GM19455 (cell line): ENCODE data around the gene AATK.

Experiments used
- ATAC-seq: cut with Tn5 transposase; IDR thresholded peaks from one replicate; pipeline ENCODE4 v1.9.1; 2021; ENCODE audit not compliant: unreplicated experiment

The AATK gene

DNA sequence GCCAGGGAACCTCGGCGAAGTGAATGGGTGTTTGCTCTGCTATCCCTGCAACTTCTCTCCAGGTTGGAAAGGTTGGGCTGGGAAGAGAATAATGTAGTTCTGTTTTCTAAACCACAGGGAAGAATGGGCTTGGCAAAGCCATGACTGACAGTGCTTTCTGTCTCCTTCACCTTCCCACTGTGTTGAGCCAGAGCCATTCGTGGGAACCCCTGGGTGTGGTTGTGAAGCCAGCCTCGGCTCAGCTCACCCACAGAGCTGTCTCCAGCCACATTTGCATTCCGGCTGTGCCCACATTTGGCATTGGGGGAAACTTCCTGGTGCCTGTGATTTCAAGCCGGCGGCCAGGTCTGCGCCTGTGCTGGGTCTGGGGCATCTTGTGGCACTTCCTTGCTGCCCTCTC lies 91.1 kb downstream of the AATK start:
- ATAC-seq: no peak

DNA sequence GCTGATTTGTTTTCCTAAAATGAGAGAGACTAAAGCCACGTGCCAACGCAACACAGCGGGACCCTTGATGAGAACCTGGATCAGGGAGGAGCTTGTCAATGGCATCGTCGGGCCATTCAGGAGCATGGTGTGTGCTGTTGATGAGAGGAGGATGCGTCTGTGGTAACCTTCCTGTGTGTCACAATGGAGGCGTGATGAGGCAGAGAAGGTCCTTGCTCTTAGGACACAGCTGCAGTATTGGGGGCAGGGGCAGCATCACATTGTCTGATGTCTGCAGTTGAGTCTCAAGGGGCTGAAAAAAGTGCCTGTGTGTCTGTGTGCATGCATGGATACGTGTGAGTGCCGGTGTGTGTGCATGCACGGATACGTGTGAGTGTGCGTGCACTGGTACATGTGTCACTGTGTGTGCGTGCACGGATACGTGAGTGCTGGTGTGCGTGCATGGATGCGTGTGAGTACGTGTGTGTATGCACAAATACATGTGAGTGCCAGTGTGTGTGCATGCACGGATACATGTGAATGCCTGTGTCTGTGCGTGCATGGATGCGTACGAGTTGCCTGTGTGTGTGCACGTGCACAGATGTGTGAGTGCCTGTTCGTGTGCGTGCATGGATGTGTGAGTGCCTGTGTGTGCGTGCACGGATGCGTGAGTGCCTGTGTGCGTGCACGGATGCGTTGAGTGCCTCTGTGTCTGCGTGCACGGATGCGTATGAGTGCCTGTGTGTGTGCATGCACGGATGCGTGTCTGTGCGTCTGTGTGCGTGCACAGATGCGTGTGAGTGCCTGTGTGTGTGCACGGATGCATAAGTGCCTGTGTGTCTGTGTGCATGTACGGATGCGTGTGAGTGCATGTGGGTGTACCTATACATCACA lies 91.8 kb downstream of the AATK start:
- no peak for ATAC-seq

DNA sequence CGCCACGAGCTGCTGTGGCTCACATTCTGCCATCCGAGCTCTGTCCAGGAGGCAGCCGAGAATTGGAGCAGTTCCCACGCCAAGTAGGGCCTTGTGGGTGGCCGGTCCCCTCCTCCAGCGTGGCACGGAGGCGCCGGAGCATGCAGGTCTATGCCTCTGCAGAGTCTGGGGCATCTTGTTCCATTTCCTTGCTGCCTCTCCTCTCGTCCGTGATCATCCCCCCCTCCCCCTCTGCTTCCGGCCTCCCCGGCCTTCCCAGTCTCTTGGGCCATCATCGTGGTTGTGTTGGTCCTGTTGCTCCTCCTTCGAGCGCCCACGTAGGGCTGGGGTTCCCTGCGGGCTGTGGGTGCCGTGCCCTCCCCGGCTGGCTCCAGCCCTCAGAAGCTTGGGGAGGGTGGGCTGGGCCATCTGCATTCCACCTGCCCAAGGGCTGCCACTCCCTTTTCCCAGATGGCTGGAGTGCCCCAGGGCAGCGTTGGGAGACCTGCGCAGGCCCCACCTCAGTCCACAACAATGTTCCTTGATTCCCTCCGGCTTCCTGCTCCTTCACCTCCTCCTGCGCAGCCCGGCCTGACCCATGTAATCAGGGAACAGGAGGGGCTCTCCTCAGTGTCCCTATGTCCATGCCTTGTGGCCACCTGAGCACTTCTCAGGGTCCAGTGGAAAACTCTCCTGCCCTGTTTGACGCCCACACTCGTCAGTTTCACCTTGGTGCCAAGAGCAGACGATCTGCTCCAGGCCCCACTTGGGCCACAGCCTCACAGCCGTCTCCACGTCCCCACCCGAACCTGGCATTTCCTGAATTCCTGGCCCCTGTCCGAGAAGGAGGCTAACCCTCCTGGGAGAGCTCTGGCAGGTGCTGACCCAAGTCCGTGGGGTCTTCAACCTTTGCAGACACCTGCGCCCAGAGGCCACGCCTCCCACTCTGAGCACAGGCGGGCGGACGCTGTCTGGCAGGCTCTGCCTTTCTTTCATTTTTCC lies 94.0 kb downstream of the AATK start:
- no peak for ATAC-seq

DNA sequence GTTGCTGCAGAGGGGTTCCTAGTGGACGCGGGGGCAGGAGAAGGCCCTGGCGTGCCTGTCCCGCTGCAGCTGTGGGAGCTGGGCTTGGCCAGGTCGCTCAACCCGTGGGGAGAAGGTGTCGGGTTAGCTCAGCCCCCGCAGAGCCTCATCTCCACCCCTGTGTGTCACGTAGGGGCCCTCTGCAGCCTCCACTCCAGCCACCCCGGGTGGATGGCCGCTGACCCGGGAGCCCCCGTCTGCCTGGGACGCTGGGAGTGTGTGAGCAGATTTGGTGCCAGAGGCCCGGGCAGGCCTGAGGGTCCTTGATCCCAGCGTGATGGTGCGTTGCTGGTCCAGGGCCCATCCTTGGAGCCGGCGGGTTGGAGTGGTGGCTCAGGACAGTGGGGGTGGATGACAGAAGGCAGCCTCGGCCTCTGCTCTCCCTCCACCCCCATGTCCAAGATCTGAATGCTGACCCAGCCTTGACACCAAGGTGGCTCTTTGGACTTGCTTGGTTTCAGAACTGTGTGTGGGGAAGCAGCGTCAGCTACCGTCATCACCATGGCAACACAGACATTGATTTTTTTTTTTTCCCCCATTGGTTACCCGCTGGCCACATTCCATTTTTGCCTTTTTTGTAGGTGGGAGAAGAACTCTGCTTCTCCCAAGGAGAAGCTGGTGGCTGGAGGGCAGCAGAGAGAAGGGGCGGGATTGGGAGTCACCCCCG lies 95.3 kb downstream of the AATK start:
- ATAC-seq: no peak

DNA sequence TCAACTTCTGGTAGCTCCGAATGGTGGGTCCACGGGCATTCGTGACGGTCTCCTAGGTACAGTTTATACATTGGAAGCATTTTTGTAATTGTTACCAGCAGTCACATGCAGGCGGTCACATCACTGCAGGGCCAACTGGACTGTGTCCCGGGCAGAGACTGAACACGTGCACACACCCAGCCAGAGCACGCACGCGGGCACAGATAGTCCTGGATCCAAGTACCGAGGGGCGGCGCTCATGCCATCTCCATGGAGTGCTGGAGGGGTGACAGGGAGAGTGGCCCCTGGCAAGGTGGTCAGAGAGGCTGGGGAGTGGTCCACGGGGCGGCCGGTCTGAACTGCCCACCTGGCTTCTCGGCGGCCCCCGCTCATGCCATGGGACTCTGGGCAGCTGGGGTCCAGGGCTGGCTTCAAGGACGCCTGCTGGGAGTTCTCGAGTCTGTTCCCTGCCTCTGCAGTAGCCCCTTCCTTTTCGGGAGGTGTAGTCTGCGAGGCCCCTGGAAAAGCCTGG lies 96.8 kb downstream of the AATK start:
- ATAC-seq: no peak

DNA sequence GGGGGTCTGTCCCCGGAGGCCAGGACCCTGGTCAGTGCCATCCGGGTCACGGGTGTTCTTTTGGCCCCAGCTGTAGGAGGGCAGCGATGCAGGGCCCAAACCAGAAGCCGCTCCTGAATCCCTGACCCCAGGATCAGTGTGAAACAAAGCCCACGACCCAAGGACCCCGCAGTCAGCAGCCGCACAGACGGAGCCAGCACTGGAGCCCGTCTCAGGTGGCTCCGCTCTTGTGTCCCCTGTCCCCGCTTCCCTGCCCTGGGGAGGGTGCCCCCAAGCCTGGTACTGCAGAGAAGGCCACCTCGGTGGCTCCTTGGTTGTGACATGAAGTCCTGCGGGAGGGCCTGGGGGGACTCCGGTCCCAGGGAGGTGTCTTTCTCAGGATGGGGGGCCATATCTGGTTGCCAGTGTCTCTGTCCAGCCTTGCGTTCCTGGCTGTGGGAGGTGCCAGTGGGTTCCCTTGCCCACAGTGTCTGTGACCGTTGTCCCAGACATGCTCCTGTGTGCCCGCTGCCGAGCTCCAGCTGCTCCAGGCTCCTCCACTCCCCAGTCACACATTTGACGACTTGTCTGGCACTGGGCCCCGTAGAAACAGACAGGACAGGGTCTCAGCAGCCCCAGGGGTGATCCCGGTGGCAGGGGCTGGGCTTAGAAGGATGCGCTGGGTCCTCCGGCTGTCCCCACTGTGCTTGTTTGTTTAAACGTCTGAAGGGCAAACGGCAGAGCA lies 97.4 kb downstream of the AATK start:
- no peak for ATAC-seq

DNA sequence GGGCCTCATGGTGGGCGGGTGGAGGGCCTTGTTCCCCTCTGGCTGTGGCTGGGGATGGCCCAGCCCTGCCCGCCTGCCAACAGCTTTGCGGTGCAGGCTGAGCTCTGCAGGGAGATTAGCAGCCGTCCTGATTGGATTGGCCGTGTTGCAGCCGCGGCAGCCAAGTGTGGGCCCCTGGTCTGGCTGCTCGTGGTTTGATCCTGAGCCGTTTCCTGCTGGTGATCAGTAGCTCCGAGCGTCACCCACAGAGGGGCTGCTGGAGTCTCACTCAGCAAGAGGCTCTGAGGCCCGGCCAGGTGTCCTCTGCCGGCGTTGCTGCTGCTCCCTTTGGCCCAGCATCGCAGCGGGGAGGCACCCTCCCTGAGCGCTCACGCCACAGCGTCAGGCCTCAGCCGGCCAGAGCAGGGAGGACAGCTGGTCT lies 98.6 kb downstream of the AATK start:
- ATAC-seq: no peak
